ENCODE data around the gene MAPK12. TPM values are rescaled to one million over a fixed set of nuclear protein-coding genes. Genes with fewer than 3 reads are reported as not detected.

The MAPK12 gene
- polyA plus RNA-seq, 1 donor from 2014 or later: 36.7 TPM

DNA sequence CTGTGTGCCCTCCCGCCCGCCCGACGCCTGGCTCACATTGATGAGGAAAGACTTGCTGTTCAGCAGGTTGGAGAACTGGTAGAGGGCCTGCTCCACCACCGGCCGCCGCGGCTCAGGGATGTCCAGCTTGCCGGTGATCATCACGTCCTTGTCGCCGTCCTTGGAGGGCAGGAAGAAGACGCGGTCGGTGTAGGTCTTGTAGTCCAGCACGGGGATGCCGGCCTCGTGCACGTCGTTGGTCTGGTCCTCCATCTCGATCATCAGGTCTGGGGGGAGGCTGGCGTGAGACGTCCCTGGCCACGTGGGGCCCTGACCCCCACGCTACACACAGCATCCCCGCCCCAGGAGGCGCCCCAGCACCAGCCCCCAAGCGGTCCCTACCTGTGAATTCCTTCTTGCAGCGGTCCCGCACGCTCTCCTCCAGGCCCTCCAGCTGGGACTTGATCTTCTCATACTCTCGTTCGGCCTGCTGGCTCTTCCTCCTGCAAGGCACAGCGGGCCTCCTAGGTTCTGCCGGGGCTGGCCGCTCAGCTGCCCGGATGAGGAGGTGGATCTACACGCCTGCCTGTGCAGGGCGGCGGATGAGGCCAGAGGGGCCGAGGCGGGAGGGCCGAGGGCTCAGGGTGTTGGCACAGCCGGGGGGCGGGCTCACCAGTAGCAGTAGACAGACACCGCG is 19.4 kb upstream of the MAPK12 start:
- Histone ChIP-seq H2AFZ (ENCODE audit: low read depth, low read length) (no peak overlapping the region), H3K9me2 (ENCODE audit: insufficient read depth, low read length) (no peaks in the 10 kb centered on the region), H3K9ac (ENCODE audit: low read length) (no peak overlapping the region), H3K4me3 (ENCODE audit: low read length) (no peak overlapping the region), H4K20me1 (ENCODE audit: insufficient read depth) (no peaks in the 10 kb centered on the region), H3K9me3 (ENCODE audit: low read length) (no peaks in the 10 kb centered on the region), H3K4me2 (ENCODE audit: low read length) (no peak overlapping the region), H3K27ac (ENCODE audit: low read length) (no peak overlapping the region), H3K79me2 (replicated peaks; ENCODE audit: insufficient read depth, low read length) (no peaks in the 10 kb centered on the region), H3F3A (ENCODE audit: insufficient read depth, low read length, poor library complexity, severe bottlenecking) (no peaks in the 10 kb centered on the region), H3K36me3 (ENCODE audit: insufficient read depth, low read length) (no peaks in the 10 kb centered on the region), H3K27me3 (ENCODE audit: insufficient read depth, low read depth, low read length) (no peaks in the 10 kb centered on the region)
- TF ChIP-seq POLR2AphosphoS5 (IDR thresholded peaks at IDR 0.05) (no peak), RAD21 (conservative IDR thresholded peaks at IDR 0.05) (no peak), EZH2 (IDR thresholded peaks at IDR 0.05; ENCODE audit: borderline replicate concordance, insufficient read depth, low read length, poor library complexity, severe bottlenecking) (no peak), TAF1 (IDR thresholded peaks at IDR 0.05; ENCODE audit: low read depth) (no peak), MXI1 (conservative IDR thresholded peaks at IDR 0.05; ENCODE audit: poor library complexity, severe bottlenecking) (no peak)
- TF ChIP-seq, protein P1, sequence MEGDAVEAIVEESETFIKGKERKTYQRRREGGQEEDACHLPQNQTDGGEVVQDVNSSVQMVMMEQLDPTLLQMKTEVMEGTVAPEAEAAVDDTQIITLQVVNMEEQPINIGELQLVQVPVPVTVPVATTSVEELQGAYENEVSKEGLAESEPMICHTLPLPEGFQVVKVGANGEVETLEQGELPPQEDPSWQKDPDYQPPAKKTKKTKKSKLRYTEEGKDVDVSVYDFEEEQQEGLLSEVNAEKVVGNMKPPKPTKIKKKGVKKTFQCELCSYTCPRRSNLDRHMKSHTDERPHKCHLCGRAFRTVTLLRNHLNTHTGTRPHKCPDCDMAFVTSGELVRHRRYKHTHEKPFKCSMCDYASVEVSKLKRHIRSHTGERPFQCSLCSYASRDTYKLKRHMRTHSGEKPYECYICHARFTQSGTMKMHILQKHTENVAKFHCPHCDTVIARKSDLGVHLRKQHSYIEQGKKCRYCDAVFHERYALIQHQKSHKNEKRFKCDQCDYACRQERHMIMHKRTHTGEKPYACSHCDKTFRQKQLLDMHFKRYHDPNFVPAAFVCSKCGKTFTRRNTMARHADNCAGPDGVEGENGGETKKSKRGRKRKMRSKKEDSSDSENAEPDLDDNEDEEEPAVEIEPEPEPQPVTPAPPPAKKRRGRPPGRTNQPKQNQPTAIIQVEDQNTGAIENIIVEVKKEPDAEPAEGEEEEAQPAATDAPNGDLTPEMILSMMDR (IDR thresholded peaks at IDR 0.05; ENCODE audit: poor library complexity, severe bottlenecking): no peak

- Histone ChIP-seq H3F3A (ENCODE audit: insufficient read depth, low read length, poor library complexity, severe bottlenecking) (no peaks in the 10 kb centered on the region), H3K9me2 (ENCODE audit: insufficient read depth, low read length) (no peaks in the 10 kb centered on the region), H3K9me3 (ENCODE audit: low read length) (no peaks in the 10 kb centered on the region), H3K79me2 (replicated peaks; ENCODE audit: insufficient read depth, low read length) (no peaks in the 10 kb centered on the region), H2AFZ (ENCODE audit: low read depth, low read length) (no peak overlapping the region), H3K27me3 (ENCODE audit: insufficient read depth, low read depth, low read length) (no peaks in the 10 kb centered on the region), H3K27ac (ENCODE audit: low read length) (no peak overlapping the region), H3K36me3 (ENCODE audit: insufficient read depth, low read length) (no peaks in the 10 kb centered on the region), H3K4me3 (ENCODE audit: low read length) (no peak overlapping the region), H3K9ac (ENCODE audit: low read length) (no peak overlapping the region), H4K20me1 (ENCODE audit: insufficient read depth) (no peaks in the 10 kb centered on the region), H3K4me2 (ENCODE audit: low read length) (no peak overlapping the region)
- TF ChIP-seq TAF1 (IDR thresholded peaks at IDR 0.05; ENCODE audit: low read depth): no peak
- TF ChIP-seq REST (IDR thresholded peaks at IDR 0.05; ENCODE audit: borderline replicate concordance): no peak
- TF ChIP-seq EP300 (conservative IDR thresholded peaks at IDR 0.05; ENCODE audit: poor library complexity, severe bottlenecking): no peak
- no peak for TF ChIP-seq MXI1 (conservative IDR thresholded peaks at IDR 0.05; ENCODE audit: poor library complexity, severe bottlenecking)
- TF ChIP-seq SMC3 (conservative IDR thresholded peaks at IDR 0.05; ENCODE audit: poor library complexity): no peak
- TF ChIP-seq RAD21 (conservative IDR thresholded peaks at IDR 0.05): no peak
- TF ChIP-seq POLR2AphosphoS5 (IDR thresholded peaks at IDR 0.05): no peak
- no peak for TF ChIP-seq EZH2 (IDR thresholded peaks at IDR 0.05; ENCODE audit: borderline replicate concordance, insufficient read depth, low read length, poor library complexity, severe bottlenecking)
- TF ChIP-seq, protein P1 (IDR thresholded peaks at IDR 0.05; ENCODE audit: poor library complexity, severe bottlenecking): no peak
Observed at GRCh38 chr22:50280022-50280707, 18.7 kb upstream of the MAPK12 start.
